B cell (primary cell): ENCODE measurements around the gene ESYT3. TPM values are rescaled to one million over a fixed set of nuclear protein-coding genes. Genes with fewer than 3 reads are reported as not detected.

Source experiments
- ATAC-seq: fragments of 200-7000 bp; cut with Tn5 transposase; one replicate; pipeline ENCODE4 v1.10.0; 2021; ENCODE audit warnings: low read depth, mild to moderate bottlenecking, moderate number of reproducible peaks, moderate library complexity
- CTCF ChIA-PET: fragments of 350-600 bp; sonication (Branson Sonifier 250); formaldehyde crosslinking; loops from one replicate; lab custom pipeline; 2021; ENCODE audit warnings: antibody characterized with exemption, inconsistent platforms; lab: Charles Lee
- POLR2A ChIA-PET: fragments of 350-600 bp; sonication (Branson Sonifier 250); formaldehyde crosslinking; loops from one replicate; lab custom pipeline; 2021; ENCODE audit warnings: antibody characterized with exemption; lab: Charles Lee
- DNase-seq: peaks from one replicate; pipeline ENCODE4 v3.0.0; 2013
- H2AFZ ChIP-seq: 2 replicates; pipeline ENCODE4 v1.6.1; 2012; ENCODE audit warnings: mild to moderate bottlenecking, low read depth, low read length; ENCODE audit not compliant: insufficient read depth, poor library complexity, severe bottlenecking
- H3K27ac ChIP-seq, 2 donors: 1 replicate in 1 of 2; 2 replicates in 1 of 2; pipeline ENCODE4 v1.5.1; 2012 to 2013; ENCODE audit warnings: low read length in 2 of 2, mild to moderate bottlenecking in 2 of 2, moderate library complexity in 1 of 2
- H3K27me3 ChIP-seq, 4 experiments: fragments of 200-600 bp in 1 of 4; sonication (generic) in 1 of 4; replicated peaks in 1 of 4; 1 replicate in 2 of 4; 2 replicates in 2 of 4; pipeline versions ENCODE4 v1.6.1 to v1.7.0; 2013 to 2016; ENCODE audit warnings: low read length in 3 of 4, mild to moderate bottlenecking in 2 of 4, mixed read lengths in 1 of 4, moderate library complexity in 1 of 4; ENCODE audit not compliant: insufficient read depth in 4 of 4, control insufficient read depth in 3 of 4; ENCODE audit errors: control extremely low read depth in 1 of 4
- H3K36me3 ChIP-seq, 2 experiments: replicated peaks in 1 of 2; 1 replicate in 1 of 2; 2 replicates in 1 of 2; pipeline versions ENCODE4 v1.6.1 to v1.7.1; 2013; ENCODE audit warnings: low read length in 1 of 2; ENCODE audit not compliant: insufficient read depth in 2 of 2, control insufficient read depth in 1 of 2; ENCODE audit errors: control extremely low read depth in 1 of 2, extremely low read depth in 1 of 2
- H3K4me1 ChIP-seq, 2 donors: fragments of 200-600 bp in 1 of 2; sonication (generic) in 1 of 2; 1 replicate in 1 of 2; 2 replicates in 1 of 2; pipeline versions ENCODE4 v1.5.1 to v1.6.1; 2013 to 2017; ENCODE audit warnings: low read length in 2 of 2; ENCODE audit not compliant: control insufficient read depth in 2 of 2, insufficient read depth in 2 of 2
- H3K4me2 ChIP-seq: replicated peaks from 2 replicates; pipeline ENCODE3; 2012; ENCODE audit warnings: mild to moderate bottlenecking, low read depth, low read length; ENCODE audit not compliant: poor library complexity, severe bottlenecking
- H3K4me3 ChIP-seq, 5 experiments: fragments of 200-600 bp in 1 of 5; sonication (generic) in 1 of 5; 1 replicate in 3 of 5; 2 replicates in 2 of 5; pipeline versions ENCODE4 v1.5.1 to v1.7.0; 2011 to 2016; ENCODE audit warnings: low read length in 4 of 5, mild to moderate bottlenecking in 4 of 5, low read depth in 2 of 5, control low read depth in 1 of 5, moderate library complexity in 1 of 5; ENCODE audit not compliant: insufficient read depth in 1 of 5; ENCODE audit errors: control extremely low read depth in 1 of 5, extremely low read depth in 1 of 5
- H3K79me2 ChIP-seq: fragments of 200-600 bp; sonication (generic); one replicate; pipeline ENCODE4 v1.6.0; 2016; ENCODE audit warnings: low read length; ENCODE audit not compliant: control insufficient read depth, insufficient read depth
- H3K9ac ChIP-seq: fragments of 200-600 bp; sonication (generic); 2 replicates; pipeline ENCODE4 v1.6.1; 2017; ENCODE audit warnings: mild to moderate bottlenecking, low read length, moderate library complexity
- H3K9me3 ChIP-seq, 3 donors: one replicate each; pipeline versions ENCODE4 v1.6.1 to v1.7.1; 2013; ENCODE audit warnings: low read length in 2 of 3; ENCODE audit not compliant: control insufficient read depth in 2 of 3, insufficient read depth in 1 of 3; ENCODE audit errors: control extremely low read depth in 1 of 3
- H4K20me1 ChIP-seq: 2 replicates; pipeline ENCODE4 v1.6.0; 2012; ENCODE audit warnings: mild to moderate bottlenecking, low read length; ENCODE audit not compliant: insufficient read depth, control insufficient read depth, poor library complexity, severe bottlenecking
- H3K27ac Mint-ChIP-seq: one replicate; pipeline ENCODE4 v1.8.0; 2021; ENCODE audit warnings: mixed read lengths
- H3K27me3 Mint-ChIP-seq: one replicate; pipeline ENCODE4 v1.8.0; 2021; ENCODE audit warnings: mixed read lengths
- H3K4me1 Mint-ChIP-seq: one replicate; pipeline ENCODE4 v1.8.0; 2021; ENCODE audit warnings: mixed read lengths
- H3K4me3 Mint-ChIP-seq: one replicate; pipeline ENCODE4 v1.8.0; 2021; ENCODE audit warnings: mixed read lengths
- H3K9me3 Mint-ChIP-seq: one replicate; pipeline ENCODE4 v1.8.0; 2022; ENCODE audit warnings: mixed read lengths; ENCODE audit not compliant: insufficient read depth
- CTCF ChIP-seq: fragments of 200-600 bp; IDR thresholded peaks from one replicate; pipeline ENCODE4 v1.8.0; 2022; ENCODE audit warnings: antibody characterized with exemption, mild to moderate bottlenecking
- EZH2 ChIP-seq: IDR thresholded peaks from 2 replicates; pipeline ENCODE4 v1.6.1; 2012; ENCODE audit warnings: borderline replicate concordance, low read depth, mild to moderate bottlenecking, moderate library complexity, low read length; ENCODE audit not compliant: insufficient read depth, poor library complexity, severe bottlenecking
- WGBS: methylation state at CpG from one replicate; pipeline ENCODE4 v1.1.5; 2013; ENCODE audit warnings: missing lambda C conversion rate; ENCODE audit not compliant: insufficient coverage; 5-methylcytosine and 5-hydroxymethylcytosine counted together
- intact Hi-C: fragments of 100-400 bp; cut with micrococcal nuclease; formaldehyde crosslinking; loops from one replicate; pipeline ENCODE4 v1.10.0; 2022
- polyA plus RNA-seq: library from polyadenylated mRNA; depleted of rRNA; stranded (reverse); fragments of >200 nt; gene quantifications from 2 replicates; pipeline ENCODE4 v1.2.3, GENCODE V29; 2012
- total RNA-seq, 2 donors: library from RNA; stranded (reverse); fragments of 120-200 nt in 1 of 2; gene quantifications; 1 replicate in 1 of 2; 2 replicates in 1 of 2; pipeline versions ENCODE4 v1.2.3 to v1.2.4, GENCODE V29; 2013 to 2022

ESYT3 gene
- total and polyA plus RNA-seq, 2 donors (not counting 1 experiment from before 2014, with no cell fraction given): not detected

GRCh38 chr3:138507524-138507923 is 73.1 kb downstream of the ESYT3 start:
- H3K4me1 ChIP-seq: no peaks in the 10 kb centered on the region
- POLR2A ChIA-PET: no interaction called here
- DNase-seq: no peak
- H3K79me2 ChIP-seq: no peaks in the 10 kb centered on the region
- no peak overlapping the region for H3K4me2 ChIP-seq
- Mint-ChIP-seq H3K27me3 (no peaks in the 10 kb centered on the region), H3K27ac (no peak overlapping the region), H3K4me3 (no peak overlapping the region), H3K9me3 (no peaks in the 10 kb centered on the region), H3K4me1 (no peaks in the 10 kb centered on the region)
- intact Hi-C loops: no loop called here
- ATAC-seq: no peak
- no peak overlapping the region for H2AFZ ChIP-seq
- no peak overlapping the region for H3K4me3 ChIP-seq
- no peak overlapping the region for H3K9ac ChIP-seq
- H4K20me1 ChIP-seq: no peaks in the 10 kb centered on the region
- no peaks in the 10 kb centered on the region for H3K36me3 ChIP-seq
- TF ChIP-seq CTCF (no peak), EZH2 (no peak)
- no peaks in the 10 kb centered on the region for H3K9me3 ChIP-seq
- H3K27me3 ChIP-seq: no peaks in the 10 kb centered on the region
- CTCF ChIA-PET: interaction anchor here (0.6 kb wide), 1 partner anchor 403 kb away, joined by 3 read pairs; no protein-coding TSS in a partner anchor
- no peak overlapping the region for H3K27ac ChIP-seq
- no CpG with 5 or more reads among the region's 3 CpGs for WGBS

GRCh38 chr3:138509586-138509985 is 75.2 kb downstream of the ESYT3 start:
- H3K27me3 ChIP-seq: no peaks in the 10 kb centered on the region
- H3K4me3 ChIP-seq: no peak overlapping the region
- H4K20me1 ChIP-seq: no peaks in the 10 kb centered on the region
- H3K27ac ChIP-seq: no peak overlapping the region
- POLR2A ChIA-PET: no interaction called here
- H3K36me3 ChIP-seq: no peaks in the 10 kb centered on the region
- H3K4me2 ChIP-seq: no peak overlapping the region
- H3K9ac ChIP-seq: no peak overlapping the region
- no peaks in the 10 kb centered on the region for H3K9me3 Mint-ChIP-seq
- H2AFZ ChIP-seq: no peak overlapping the region
- H3K79me2 ChIP-seq: no peaks in the 10 kb centered on the region
- no peak overlapping the region for H3K4me3 Mint-ChIP-seq
- no peak for DNase-seq
- no peak for ATAC-seq
- H3K9me3 ChIP-seq: no peaks in the 10 kb centered on the region
- WGBS: no CpG with 5 or more reads among the region's 2 CpGs
- CTCF ChIA-PET: no interaction called here
- H3K27me3 Mint-ChIP-seq: no peaks in the 10 kb centered on the region
- no peaks in the 10 kb centered on the region for H3K4me1 Mint-ChIP-seq
- TF ChIP-seq CTCF: no peak
- TF ChIP-seq EZH2: no peak
- no peaks in the 10 kb centered on the region for H3K4me1 ChIP-seq
- no peak overlapping the region for H3K27ac Mint-ChIP-seq
- intact Hi-C loops: no loop called here
